Measurements from ENCODE around the gene PPARGC1A.

Gene PPARGC1A

DNA sequence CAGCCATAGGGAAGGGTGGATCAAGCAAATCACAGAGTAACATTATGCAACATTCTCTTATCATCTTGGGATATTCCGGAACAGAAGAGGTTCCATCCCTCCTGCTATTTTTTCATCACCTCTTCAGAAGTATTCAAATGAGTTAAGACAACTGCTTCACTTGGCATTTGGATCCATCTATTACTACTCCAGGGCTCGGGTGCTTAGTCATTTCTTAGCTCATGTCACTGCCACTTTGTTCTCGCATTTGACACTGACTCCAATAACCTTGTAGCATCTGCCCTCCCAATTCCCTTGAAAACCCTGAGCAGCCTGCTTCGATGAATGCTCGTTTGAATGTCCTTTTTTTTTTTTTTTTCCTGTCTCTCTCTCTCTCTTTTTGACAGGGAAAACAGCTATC, 114.9 kb downstream of the PPARGC1A start:
- Histone ChIP-seq H3K36me3 (no peaks in the 10 kb centered on the region), H3K4me1 (peaks cover 17% of the 10 kb centered on the region), H3K9me3 (no peaks in the 10 kb centered on the region), H3K4me3 (ENCODE audit: low read depth, low read length) (no peak overlapping the region), H3K27me3 (no peaks in the 10 kb centered on the region)
- DNase-seq: no peak
- TF ChIP-seq, protein P1, sequence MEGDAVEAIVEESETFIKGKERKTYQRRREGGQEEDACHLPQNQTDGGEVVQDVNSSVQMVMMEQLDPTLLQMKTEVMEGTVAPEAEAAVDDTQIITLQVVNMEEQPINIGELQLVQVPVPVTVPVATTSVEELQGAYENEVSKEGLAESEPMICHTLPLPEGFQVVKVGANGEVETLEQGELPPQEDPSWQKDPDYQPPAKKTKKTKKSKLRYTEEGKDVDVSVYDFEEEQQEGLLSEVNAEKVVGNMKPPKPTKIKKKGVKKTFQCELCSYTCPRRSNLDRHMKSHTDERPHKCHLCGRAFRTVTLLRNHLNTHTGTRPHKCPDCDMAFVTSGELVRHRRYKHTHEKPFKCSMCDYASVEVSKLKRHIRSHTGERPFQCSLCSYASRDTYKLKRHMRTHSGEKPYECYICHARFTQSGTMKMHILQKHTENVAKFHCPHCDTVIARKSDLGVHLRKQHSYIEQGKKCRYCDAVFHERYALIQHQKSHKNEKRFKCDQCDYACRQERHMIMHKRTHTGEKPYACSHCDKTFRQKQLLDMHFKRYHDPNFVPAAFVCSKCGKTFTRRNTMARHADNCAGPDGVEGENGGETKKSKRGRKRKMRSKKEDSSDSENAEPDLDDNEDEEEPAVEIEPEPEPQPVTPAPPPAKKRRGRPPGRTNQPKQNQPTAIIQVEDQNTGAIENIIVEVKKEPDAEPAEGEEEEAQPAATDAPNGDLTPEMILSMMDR (IDR thresholded peaks at IDR 0.05; ENCODE audit: low read depth, low read length): no peak

- TF ChIP-seq, protein P1 (IDR thresholded peaks at IDR 0.05; ENCODE audit: low read depth, low read length): no peak
- DNase-seq: no peak
- Histone ChIP-seq H3K9me3 (no peaks in the 10 kb centered on the region), H3K36me3 (no peaks in the 10 kb centered on the region), H3K4me1 (peaks cover 13% of the 10 kb centered on the region; the same call in 1 of the 2 replicates), H3K4me3 (ENCODE audit: low read depth, low read length) (no peak overlapping the region), H3K27me3 (no peaks in the 10 kb centered on the region)
Observed at GRCh38 chr4:23773884-23774636, 115.8 kb downstream of the PPARGC1A start.

GRCh38 chr4:23770011-23770410, 119.8 kb downstream of the PPARGC1A start:
- no peak for DNase-seq
- no peaks in the 10 kb centered on the region for H3K36me3 ChIP-seq
- TF ChIP-seq, protein P1 (IDR thresholded peaks at IDR 0.05; ENCODE audit: low read depth, low read length): no peak
- no peaks in the 10 kb centered on the region for H3K9me3 ChIP-seq
- no peak overlapping the region for H3K4me3 ChIP-seq (ENCODE audit: low read depth, low read length)
- H3K27me3 ChIP-seq: no peaks in the 10 kb centered on the region
- H3K4me1 ChIP-seq: peaks cover 13% of the 10 kb centered on the region; the same call in 1 of the 2 replicates

GRCh38 chr4:23769406-23769805, 120.4 kb downstream of the PPARGC1A start:
- DNase-seq: no peak
- H3K4me3 ChIP-seq (ENCODE audit: low read depth, low read length): no peak overlapping the region
- H3K36me3 ChIP-seq: no peaks in the 10 kb centered on the region
- no peaks in the 10 kb centered on the region for H3K9me3 ChIP-seq
- peaks cover 13% of the 10 kb centered on the region; the same call in 1 of the 2 replicates for H3K4me1 ChIP-seq
- TF ChIP-seq, protein P1 (IDR thresholded peaks at IDR 0.05; ENCODE audit: low read depth, low read length): no peak
- no peaks in the 10 kb centered on the region for H3K27me3 ChIP-seq

GRCh38 chr4:23768541-23768940, 121.3 kb downstream of the PPARGC1A start:
- H3K36me3 ChIP-seq: no peaks in the 10 kb centered on the region
- H3K4me1 ChIP-seq: peaks cover 13% of the 10 kb centered on the region; the same call in 1 of the 2 replicates
- H3K27me3 ChIP-seq: no peaks in the 10 kb centered on the region
- H3K9me3 ChIP-seq: no peaks in the 10 kb centered on the region
- DNase-seq: no peak
- no peak overlapping the region for H3K4me3 ChIP-seq (ENCODE audit: low read depth, low read length)
- TF ChIP-seq, protein P1 (IDR thresholded peaks at IDR 0.05; ENCODE audit: low read depth, low read length): no peak

- Histone ChIP-seq H3K36me3 (no peaks in the 10 kb centered on the region), H3K27me3 (no peaks in the 10 kb centered on the region), H3K4me3 (ENCODE audit: low read depth, low read length) (no peak overlapping the region), H3K4me1 (peaks cover 8% of the 10 kb centered on the region; the same call in 1 of the 2 replicates), H3K9me3 (no peaks in the 10 kb centered on the region)
- DNase-seq: no peak
- TF ChIP-seq, protein P1 (IDR thresholded peaks at IDR 0.05; ENCODE audit: low read depth, low read length): no peak
Observed at GRCh38 chr4:23766344-23766743, 123.5 kb downstream of the PPARGC1A start.
